Measurements from ENCODE around the gene SIVA1.

GRCh38 chr14:104708606-104709268, 44.2 kb upstream of the SIVA1 start:
- TF ChIP-seq, protein P1, sequence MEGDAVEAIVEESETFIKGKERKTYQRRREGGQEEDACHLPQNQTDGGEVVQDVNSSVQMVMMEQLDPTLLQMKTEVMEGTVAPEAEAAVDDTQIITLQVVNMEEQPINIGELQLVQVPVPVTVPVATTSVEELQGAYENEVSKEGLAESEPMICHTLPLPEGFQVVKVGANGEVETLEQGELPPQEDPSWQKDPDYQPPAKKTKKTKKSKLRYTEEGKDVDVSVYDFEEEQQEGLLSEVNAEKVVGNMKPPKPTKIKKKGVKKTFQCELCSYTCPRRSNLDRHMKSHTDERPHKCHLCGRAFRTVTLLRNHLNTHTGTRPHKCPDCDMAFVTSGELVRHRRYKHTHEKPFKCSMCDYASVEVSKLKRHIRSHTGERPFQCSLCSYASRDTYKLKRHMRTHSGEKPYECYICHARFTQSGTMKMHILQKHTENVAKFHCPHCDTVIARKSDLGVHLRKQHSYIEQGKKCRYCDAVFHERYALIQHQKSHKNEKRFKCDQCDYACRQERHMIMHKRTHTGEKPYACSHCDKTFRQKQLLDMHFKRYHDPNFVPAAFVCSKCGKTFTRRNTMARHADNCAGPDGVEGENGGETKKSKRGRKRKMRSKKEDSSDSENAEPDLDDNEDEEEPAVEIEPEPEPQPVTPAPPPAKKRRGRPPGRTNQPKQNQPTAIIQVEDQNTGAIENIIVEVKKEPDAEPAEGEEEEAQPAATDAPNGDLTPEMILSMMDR (IDR thresholded peaks at IDR 0.05), result peak; percentile 96
- no peak for TF ChIP-seq ZFX (IDR thresholded peaks at IDR 0.05; ENCODE audit: borderline replicate concordance)

Data from 22Rv1 (cell line).